Liver (tissue), 9 donors: ENCODE data around the gene OPHN1. TPM values are rescaled to one million over a fixed set of nuclear protein-coding genes. Genes with fewer than 3 reads are reported as not detected.
"Not testable (repeated sequence)": the region's sequence is repeated elsewhere in the genome, so short reads cannot be mapped to it uniquely, and the experiment has no call there.

ENCODE experiments used
- DNase-seq: peaks from one replicate; pipeline ENCODE4 v3.0.0-alpha.2; 2017; ENCODE audit warnings: low spot score
- H3K27ac ChIP-seq, 2 donors: one replicate each; pipeline ENCODE4 v1.7.0; 2013; ENCODE audit warnings: inconsistent platforms in 2 of 2, low read length in 2 of 2, control low read depth in 1 of 2, low read depth in 1 of 2, mild to moderate bottlenecking in 1 of 2
- H3K27me3 ChIP-seq, 4 donors: one replicate each; pipeline versions ENCODE4 v1.6.1 to v1.7.0; 2013; ENCODE audit warnings: low read length in 3 of 4, inconsistent platforms in 1 of 4, mild to moderate bottlenecking in 1 of 4, moderate library complexity in 1 of 4; ENCODE audit not compliant: control insufficient read depth in 4 of 4, insufficient read depth in 4 of 4
- H3K36me3 ChIP-seq, 4 donors: one replicate each; pipeline versions ENCODE4 v1.6.1 to v1.7.0; 2013; ENCODE audit warnings: low read length in 3 of 4, mild to moderate bottlenecking in 3 of 4, low read depth in 1 of 4, moderate library complexity in 1 of 4; ENCODE audit not compliant: control insufficient read depth in 4 of 4, insufficient read depth in 3 of 4
- H3K4me1 ChIP-seq, 4 donors: one replicate each; pipeline versions ENCODE4 v1.6.1 to v1.7.0; 2013; ENCODE audit warnings: low read length in 3 of 4, mild to moderate bottlenecking in 3 of 4, moderate library complexity in 1 of 4; ENCODE audit not compliant: control insufficient read depth in 4 of 4, insufficient read depth in 4 of 4
- H3K4me3 ChIP-seq, 3 donors: one replicate each; pipeline versions ENCODE4 v1.6.1 to v1.7.0; 2013; ENCODE audit warnings: low read length in 3 of 3, control low read depth in 1 of 3, low read depth in 1 of 3, mild to moderate bottlenecking in 1 of 3
- H3K9ac ChIP-seq, 2 donors: one replicate each; pipeline ENCODE4 v1.7.0; 2013; ENCODE audit warnings: low read length in 2 of 2, mild to moderate bottlenecking in 2 of 2, moderate library complexity in 2 of 2, control low read depth in 1 of 2, low read depth in 1 of 2
- H3K9me3 ChIP-seq, 4 donors: one replicate each; pipeline versions ENCODE4 v1.6.1 to v1.7.0; 2013; ENCODE audit warnings: low read length in 3 of 4; ENCODE audit not compliant: control insufficient read depth in 4 of 4
- EGR1 ChIP-seq, 2 donors: IDR thresholded peaks; 2 replicates each; pipeline ENCODE4 v1.6.1; 2016 to 2018; ENCODE audit warnings: antibody characterized with exemption in 2 of 2, low read depth in 2 of 2
- FOXA1 ChIP-seq: IDR thresholded peaks from 2 replicates; pipeline ENCODE4 v1.6.1; 2016; ENCODE audit warnings: antibody characterized with exemption
- GABPA ChIP-seq, 2 donors: IDR thresholded peaks in 1 of 2; conservative IDR thresholded peaks in 1 of 2; 2 replicates each; pipeline ENCODE4 v1.6.1; 2016; ENCODE audit warnings: antibody characterized with exemption in 2 of 2, mild to moderate bottlenecking in 1 of 2, moderate library complexity in 1 of 2
- JUND ChIP-seq, 2 donors: IDR thresholded peaks; 2 replicates each; pipeline ENCODE4 v1.6.1; 2016; ENCODE audit warnings: antibody characterized with exemption in 2 of 2
- RAD21 ChIP-seq, 2 donors: IDR thresholded peaks; 2 replicates each; pipeline ENCODE4 v1.6.1; 2016; ENCODE audit warnings: antibody characterized with exemption in 2 of 2, mild to moderate bottlenecking in 2 of 2
- RXRA ChIP-seq, 2 donors: IDR thresholded peaks; 2 replicates each; pipeline ENCODE4 v1.6.1; 2017 to 2018; ENCODE audit warnings: antibody characterized with exemption in 2 of 2, mild to moderate bottlenecking in 1 of 2
- SP1 ChIP-seq: IDR thresholded peaks from 2 replicates; pipeline ENCODE4 v1.6.1; 2018; ENCODE audit warnings: antibody characterized with exemption, mild to moderate bottlenecking
- YY1 ChIP-seq: IDR thresholded peaks from 2 replicates; pipeline ENCODE4 v1.6.1; 2016; ENCODE audit warnings: antibody characterized with exemption, mild to moderate bottlenecking
- WGBS: extraction: QIAGEN DNeasy Blood & Tissue Kit; methylation state at CpG from one replicate; pipeline ENCODE4 v1.1.7; 2013; 5-methylcytosine and 5-hydroxymethylcytosine counted together
- polyA plus RNA-seq, 2 donors: library from polyadenylated mRNA; stranded (reverse) in 1 of 2; unstranded in 1 of 2; fragments of 200-250 nt in 1 of 2; fragments of >200 nt in 1 of 2; fragmentation: Nextera tagmentation in 1 of 2; extraction: Ambion mirVana in 1 of 2; gene quantifications; one replicate each; pipeline versions ENCODE4 v1.2.1 to v1.2.3, GENCODE V29; 2013 to 2015
- total RNA-seq, 2 donors: library from RNA; depleted of rRNA; stranded (reverse); fragments of >200 nt; gene quantifications; one replicate each; pipeline ENCODE4 v1.2.3, GENCODE V29; 2014
- TF ChIP-seq, protein P1 (sequence below): fragments of 150-350 bp; IDR thresholded peaks from 2 replicates; pipeline ENCODE4 v1.5.1; 2017; ENCODE audit warnings: improper control_type of control experiment, low read depth, low read length; ENCODE audit not compliant: missing input control
- TF ChIP-seq, protein P2 (sequence below): IDR thresholded peaks from 2 replicates; pipeline ENCODE4 v1.6.1; 2016; ENCODE audit warnings: antibody characterized with exemption, mild to moderate bottlenecking
- donor health status: healthy.
- donor health status: healthy.
- donor health status: healthy.
- donor health status: healthy.
- donor health status: healthy.

OPHN1 gene
- total and polyA plus RNA-seq, 4 donors, result 0.17 to 1.2 (median 0.60) TPM

- TF ChIP-seq, protein P1, sequence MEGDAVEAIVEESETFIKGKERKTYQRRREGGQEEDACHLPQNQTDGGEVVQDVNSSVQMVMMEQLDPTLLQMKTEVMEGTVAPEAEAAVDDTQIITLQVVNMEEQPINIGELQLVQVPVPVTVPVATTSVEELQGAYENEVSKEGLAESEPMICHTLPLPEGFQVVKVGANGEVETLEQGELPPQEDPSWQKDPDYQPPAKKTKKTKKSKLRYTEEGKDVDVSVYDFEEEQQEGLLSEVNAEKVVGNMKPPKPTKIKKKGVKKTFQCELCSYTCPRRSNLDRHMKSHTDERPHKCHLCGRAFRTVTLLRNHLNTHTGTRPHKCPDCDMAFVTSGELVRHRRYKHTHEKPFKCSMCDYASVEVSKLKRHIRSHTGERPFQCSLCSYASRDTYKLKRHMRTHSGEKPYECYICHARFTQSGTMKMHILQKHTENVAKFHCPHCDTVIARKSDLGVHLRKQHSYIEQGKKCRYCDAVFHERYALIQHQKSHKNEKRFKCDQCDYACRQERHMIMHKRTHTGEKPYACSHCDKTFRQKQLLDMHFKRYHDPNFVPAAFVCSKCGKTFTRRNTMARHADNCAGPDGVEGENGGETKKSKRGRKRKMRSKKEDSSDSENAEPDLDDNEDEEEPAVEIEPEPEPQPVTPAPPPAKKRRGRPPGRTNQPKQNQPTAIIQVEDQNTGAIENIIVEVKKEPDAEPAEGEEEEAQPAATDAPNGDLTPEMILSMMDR, result no peak
- TF ChIP-seq SP1, result no peak
- no peak for TF ChIP-seq GABPA (IDR thresholded peaks at IDR 0.05 in 1 of 2, conservative IDR thresholded peaks at IDR 0.05 in 1 of 2)
- no peak for TF ChIP-seq EGR1 (IDR thresholded peaks at IDR 0.05; ENCODE audit: low read depth in 2 of 2)
- TF ChIP-seq YY1, result no peak
- TF ChIP-seq RXRA (IDR thresholded peaks at IDR 0.05), result no peak
- TF ChIP-seq FOXA1, result no peak
- no peak for TF ChIP-seq RAD21 (IDR thresholded peaks at IDR 0.05)
Observed at GRCh38 chrX:68398291-68398690, 35.0 kb downstream of the OPHN1 start (continued).

DNA sequence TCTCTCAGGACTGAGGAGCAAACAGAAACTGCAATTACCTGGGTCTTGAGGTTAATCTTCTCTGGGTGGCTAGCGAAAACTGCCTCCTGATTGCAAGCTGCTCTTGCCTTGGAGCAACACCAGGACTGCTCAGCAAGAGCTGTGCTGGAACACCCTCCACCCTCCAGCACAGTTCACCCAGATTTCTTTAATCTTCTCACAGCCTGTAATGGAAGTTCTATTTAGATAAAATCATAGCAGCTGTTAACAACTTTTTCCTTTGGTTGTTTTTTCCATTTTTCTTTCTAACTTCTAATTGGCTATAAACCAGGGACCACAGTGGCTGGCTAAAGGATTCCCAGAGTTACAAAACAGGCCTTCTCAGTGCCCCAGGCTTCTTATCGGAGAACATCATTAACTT is 36.3 kb downstream of the OPHN1 start:
- 80% methylated on average over 2 of the region's 2 CpGs for WGBS
- no peak overlapping the region for H3K27ac ChIP-seq
- DNase-seq, result no peak
- no peaks in the 10 kb centered on the region for H3K9me3 ChIP-seq
- no peaks in the 10 kb centered on the region for H3K4me1 ChIP-seq
- no peaks in the 10 kb centered on the region for H3K27me3 ChIP-seq
- no peaks in the 10 kb centered on the region for H3K36me3 ChIP-seq
- H3K4me3 ChIP-seq, result no peak overlapping the region
- TF ChIP-seq GABPA (IDR thresholded peaks at IDR 0.05 in 1 of 2, conservative IDR thresholded peaks at IDR 0.05 in 1 of 2), result no peak
- TF ChIP-seq, protein P2, sequence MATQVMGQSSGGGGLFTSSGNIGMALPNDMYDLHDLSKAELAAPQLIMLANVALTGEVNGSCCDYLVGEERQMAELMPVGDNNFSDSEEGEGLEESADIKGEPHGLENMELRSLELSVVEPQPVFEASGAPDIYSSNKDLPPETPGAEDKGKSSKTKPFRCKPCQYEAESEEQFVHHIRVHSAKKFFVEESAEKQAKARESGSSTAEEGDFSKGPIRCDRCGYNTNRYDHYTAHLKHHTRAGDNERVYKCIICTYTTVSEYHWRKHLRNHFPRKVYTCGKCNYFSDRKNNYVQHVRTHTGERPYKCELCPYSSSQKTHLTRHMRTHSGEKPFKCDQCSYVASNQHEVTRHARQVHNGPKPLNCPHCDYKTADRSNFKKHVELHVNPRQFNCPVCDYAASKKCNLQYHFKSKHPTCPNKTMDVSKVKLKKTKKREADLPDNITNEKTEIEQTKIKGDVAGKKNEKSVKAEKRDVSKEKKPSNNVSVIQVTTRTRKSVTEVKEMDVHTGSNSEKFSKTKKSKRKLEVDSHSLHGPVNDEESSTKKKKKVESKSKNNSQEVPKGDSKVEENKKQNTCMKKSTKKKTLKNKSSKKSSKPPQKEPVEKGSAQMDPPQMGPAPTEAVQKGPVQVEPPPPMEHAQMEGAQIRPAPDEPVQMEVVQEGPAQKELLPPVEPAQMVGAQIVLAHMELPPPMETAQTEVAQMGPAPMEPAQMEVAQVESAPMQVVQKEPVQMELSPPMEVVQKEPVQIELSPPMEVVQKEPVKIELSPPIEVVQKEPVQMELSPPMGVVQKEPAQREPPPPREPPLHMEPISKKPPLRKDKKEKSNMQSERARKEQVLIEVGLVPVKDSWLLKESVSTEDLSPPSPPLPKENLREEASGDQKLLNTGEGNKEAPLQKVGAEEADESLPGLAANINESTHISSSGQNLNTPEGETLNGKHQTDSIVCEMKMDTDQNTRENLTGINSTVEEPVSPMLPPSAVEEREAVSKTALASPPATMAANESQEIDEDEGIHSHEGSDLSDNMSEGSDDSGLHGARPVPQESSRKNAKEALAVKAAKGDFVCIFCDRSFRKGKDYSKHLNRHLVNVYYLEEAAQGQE, result no peak
- no peak for TF ChIP-seq JUND (IDR thresholded peaks at IDR 0.05)
- TF ChIP-seq EGR1 (IDR thresholded peaks at IDR 0.05; ENCODE audit: low read depth in 2 of 2), result no peak
- TF ChIP-seq SP1, result no peak
- TF ChIP-seq, protein P1, result no peak
- no peak overlapping the region for H3K9ac ChIP-seq

GRCh38 chrX:68389419-68389960 is 43.8 kb downstream of the OPHN1 start:
- WGBS, result 94% methylated on average over 3 of the region's 3 CpGs
- H3K36me3 ChIP-seq, DNase-seq, H3K27me3 ChIP-seq, H3K4me3 ChIP-seq, H3K9me3 ChIP-seq, H3K4me1 ChIP-seq, H3K9ac ChIP-seq, H3K27ac ChIP-seq: not testable (repeated sequence)
